GM23338 (cell line): ENCODE data around the gene PKHD1. TPM values are rescaled to one million over a fixed set of nuclear protein-coding genes. Genes with fewer than 3 reads are reported as not detected.

Experiments used
- ATAC-seq: fragments of 200-7000 bp; cut with Tn5 transposase; 3 replicates; pipeline ENCODE4 v1.9.1; 2020
- DNase-seq: peaks from one replicate; pipeline ENCODE4 v3.0.0-alpha.2; 2015; ENCODE audit warnings: low spot score
- H2AFZ ChIP-seq: fragments of 200-600 bp; sonication (generic); 2 replicates; pipeline ENCODE4 v1.8.0; 2016; ENCODE audit warnings: antibody characterized with exemption, mild to moderate bottlenecking, moderate library complexity
- H3F3A ChIP-seq: fragments of 200-600 bp; sonication (generic); replicated peaks from 2 replicates; pipeline ENCODE4 v1.8.0; 2017; ENCODE audit warnings: antibody characterized with exemption, mixed run types, low read depth
- H3K27ac ChIP-seq: fragments of 200-600 bp; sonication (generic); 2 replicates; pipeline ENCODE4 v1.6.1; 2016; ENCODE audit warnings: low read depth
- H3K27me3 ChIP-seq: fragments of 200-600 bp; sonication (generic); 2 replicates; pipeline ENCODE4 v1.8.0; 2016; ENCODE audit warnings: mild to moderate bottlenecking, mixed run types, moderate library complexity; ENCODE audit not compliant: insufficient read depth
- H3K36me3 ChIP-seq: fragments of 200-600 bp; sonication (generic); 2 replicates; pipeline ENCODE4 v1.8.0; 2016; ENCODE audit warnings: mild to moderate bottlenecking; ENCODE audit not compliant: insufficient read depth
- H3K4me1 ChIP-seq: fragments of 200-600 bp; sonication (generic); 2 replicates; pipeline ENCODE4 v1.8.0; 2016; ENCODE audit warnings: mild to moderate bottlenecking, moderate library complexity; ENCODE audit not compliant: insufficient read depth
- H3K4me2 ChIP-seq: fragments of 200-600 bp; sonication (generic); 2 replicates; pipeline ENCODE4 v1.7.1; 2017; ENCODE audit warnings: mixed run types
- H3K4me3 ChIP-seq: fragments of 200-600 bp; sonication (generic); 2 replicates; pipeline ENCODE4 v1.6.1; 2016; ENCODE audit warnings: mixed run types
- H3K79me2 ChIP-seq: fragments of 200-600 bp; sonication (generic); replicated peaks from 2 replicates; pipeline ENCODE4 v1.8.0; 2017; ENCODE audit warnings: mild to moderate bottlenecking; ENCODE audit not compliant: insufficient read depth
- H3K9me2 ChIP-seq: fragments of 200-600 bp; sonication (generic); 2 replicates; pipeline ENCODE4 v1.8.0; 2017; ENCODE audit not compliant: insufficient read depth
- H4K20me1 ChIP-seq: fragments of 200-600 bp; sonication (generic); replicated peaks from 2 replicates; pipeline ENCODE4 v1.8.0; 2017; ENCODE audit warnings: mild to moderate bottlenecking; ENCODE audit not compliant: insufficient read depth
- H3K27ac Mint-ChIP-seq: 2 replicates; pipeline ENCODE4 v1.8.0; 2020; ENCODE audit warnings: inconsistent platforms, mild to moderate bottlenecking, moderate library complexity, mixed read lengths
- H3K27me3 Mint-ChIP-seq: 3 replicates; pipeline ENCODE4 v1.8.0; 2022; ENCODE audit warnings: low read depth, mild to moderate bottlenecking, moderate library complexity, mixed read lengths, inconsistent platforms; ENCODE audit not compliant: insufficient read depth, poor library complexity
- H3K36me3 Mint-ChIP-seq: 3 replicates; pipeline ENCODE4 v1.8.0; 2021; ENCODE audit warnings: low read depth, mild to moderate bottlenecking, inconsistent platforms, moderate library complexity, mixed read lengths
- H3K4me1 Mint-ChIP-seq: 3 replicates; pipeline ENCODE4 v1.8.0; 2020; ENCODE audit warnings: mild to moderate bottlenecking, inconsistent platforms, mixed read lengths
- H3K4me3 Mint-ChIP-seq: 3 replicates; pipeline ENCODE4 v1.8.0; 2021; ENCODE audit warnings: moderate library complexity, mild to moderate bottlenecking, inconsistent platforms, mixed read lengths
- H3K9me3 Mint-ChIP-seq: 3 replicates; pipeline ENCODE4 v1.8.0; 2020; ENCODE audit warnings: moderate library complexity, mild to moderate bottlenecking, inconsistent platforms, mixed read lengths
- CREB1 ChIP-seq: fragments of 250-450 bp; sonication (Bioruptor Pico); IDR thresholded peaks from 2 replicates; pipeline ENCODE4 v1.5.0; 2020; ENCODE audit warnings: low read depth, mild to moderate bottlenecking, moderate library complexity
- ETS1 ChIP-seq: IDR thresholded peaks from 2 replicates; pipeline ENCODE4 v1.6.1; 2016; ENCODE audit warnings: antibody characterized with exemption
- EZH2 ChIP-seq: fragments of 200-600 bp; sonication (generic); IDR thresholded peaks from one replicate; pipeline ENCODE4 v1.8.0; 2017; ENCODE audit warnings: antibody characterized with exemption, mild to moderate bottlenecking, low read depth; ENCODE audit not compliant: unreplicated experiment
- EZH2phosphoT487 ChIP-seq: fragments of 200-600 bp; sonication (generic); IDR thresholded peaks from one replicate; pipeline ENCODE4 v1.8.1; 2018; ENCODE audit warnings: antibody characterized with exemption; ENCODE audit not compliant: unreplicated experiment
- JUNB ChIP-seq: IDR thresholded peaks from one replicate; pipeline ENCODE4 v1.6.1; 2016; ENCODE audit warnings: antibody characterized with exemption; ENCODE audit not compliant: unreplicated experiment
- NANOG ChIP-seq: IDR thresholded peaks from 2 replicates; pipeline ENCODE4 v1.6.1; 2016; ENCODE audit warnings: antibody characterized with exemption, borderline replicate concordance
- POLR2AphosphoS5 ChIP-seq: IDR thresholded peaks from 2 replicates; pipeline ENCODE4 v1.6.1; 2016; ENCODE audit warnings: antibody characterized with exemption, low read depth
- REST ChIP-seq: IDR thresholded peaks from one replicate; pipeline ENCODE4 v1.6.1; 2018; ENCODE audit warnings: antibody characterized with exemption; ENCODE audit not compliant: unreplicated experiment
- STAT1 ChIP-seq: IDR thresholded peaks from one replicate; pipeline ENCODE4 v1.6.1; 2016; ENCODE audit warnings: antibody characterized with exemption; ENCODE audit not compliant: unreplicated experiment
- ZNF114 ChIP-seq: fragments of 250-450 bp; sonication (Bioruptor Pico); IDR thresholded peaks from 2 replicates; pipeline ENCODE4 v1.5.0; 2020; ENCODE audit warnings: mild to moderate bottlenecking, moderate library complexity
- ZNF331 ChIP-seq: fragments of 250-450 bp; sonication (Bioruptor Pico); IDR thresholded peaks from 2 replicates; pipeline ENCODE4 v1.5.0; 2020; ENCODE audit warnings: low read depth, mild to moderate bottlenecking, moderate library complexity
- polyA plus RNA-seq: library from polyadenylated mRNA; unstranded; fragments of >200 nt; fragmentation: Nextera tagmentation; extraction: Ambion mirVana; gene quantifications from 2 replicates; pipeline ENCODE4 v1.2.1, GENCODE V29; 2016
- total RNA-seq: library from RNA; depleted of rRNA; stranded (reverse); fragments of >200 nt; shearing (Covaris generic); gene quantifications from 2 replicates; pipeline ENCODE4 v1.2.3, GENCODE V29; 2014

PKHD1 gene
- total and polyA plus RNA-seq, 2 experiments from 2014 or later: 0.03 to 0.07 TPM

DNA sequence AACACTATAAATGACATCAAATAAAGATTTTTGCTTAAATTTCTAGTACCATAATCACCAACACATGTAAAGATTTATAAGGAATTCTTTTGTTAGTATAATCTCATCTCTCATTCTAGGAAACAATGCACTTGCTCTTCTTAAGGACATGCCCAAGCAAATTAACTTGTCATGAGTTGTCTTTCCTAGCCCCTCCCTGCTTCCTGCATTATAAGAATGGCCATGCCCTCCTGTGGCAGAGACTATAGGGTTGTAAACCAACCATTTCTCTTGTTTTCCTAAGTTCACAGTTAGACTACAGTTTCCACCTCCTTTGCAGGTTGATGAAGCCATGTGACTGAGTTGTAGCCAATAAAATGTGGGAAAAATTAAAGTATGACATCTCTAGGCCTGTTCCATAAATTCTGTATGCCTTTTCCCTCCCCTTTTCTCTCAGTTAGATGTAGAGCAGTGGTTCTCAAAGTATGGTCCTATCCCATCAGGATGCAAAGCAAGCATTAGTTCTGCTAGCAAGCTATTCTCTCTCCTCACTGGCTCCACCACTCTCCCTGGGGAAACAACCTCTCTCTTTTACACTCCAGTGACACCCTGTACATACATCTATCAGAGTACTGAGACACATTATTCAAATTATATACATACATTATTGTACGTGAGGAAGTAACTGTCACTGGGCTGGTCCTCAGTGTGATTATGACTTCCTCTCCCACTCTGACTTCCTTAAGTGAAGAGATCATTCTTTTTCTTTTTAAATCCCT lies 295.0 kb downstream of the PKHD1 start (continued):
- no peak for TF ChIP-seq ETS1
- TF ChIP-seq JUNB: no peak
- TF ChIP-seq EZH2phosphoT487: no peak
- TF ChIP-seq POLR2AphosphoS5: no peak

- Histone ChIP-seq H3F3A (no peaks in the 10 kb centered on the region), H4K20me1 (no peaks in the 10 kb centered on the region), H3K4me2 (no peak overlapping the region), H3K4me1 (no peaks in the 10 kb centered on the region), H3K36me3 (no peaks in the 10 kb centered on the region), H3K27ac (no peak overlapping the region), H3K27me3 (no peaks in the 10 kb centered on the region), H3K4me3 (no peak overlapping the region), H3K79me2 (no peaks in the 10 kb centered on the region), H3K9me2 (no peaks in the 10 kb centered on the region), H2AFZ (no peak overlapping the region)
- Mint-ChIP-seq H3K36me3 (no peaks in the 10 kb centered on the region), H3K4me3 (no peak overlapping the region), H3K4me1 (peaks cover 2% of the 10 kb centered on the region; the same call in 2 of the 3 replicates), H3K27ac (no peak overlapping the region), H3K27me3 (no peaks in the 10 kb centered on the region), H3K9me3 (peaks cover 1% of the 10 kb centered on the region; the same call in 2 of the 3 replicates)
- TF ChIP-seq NANOG (no peak), REST (no peak), EZH2phosphoT487 (no peak), ZNF114 (no peak), POLR2AphosphoS5 (no peak)
- DNase-seq: no peak
- ATAC-seq: no peak
Measured at GRCh38 chr6:51790946-51791345, 296.5 kb downstream of the PKHD1 start.

- Mint-ChIP-seq H3K27ac (no peak overlapping the region), H3K4me3 (no peak overlapping the region), H3K27me3 (no peaks in the 10 kb centered on the region), H3K4me1 (peaks cover 2% of the 10 kb centered on the region; the same call in 2 of the 3 replicates), H3K36me3 (no peaks in the 10 kb centered on the region), H3K9me3 (no peaks in the 10 kb centered on the region)
- H2AFZ ChIP-seq: no peak overlapping the region
- no peak overlapping the region for H3K4me3 ChIP-seq
- no peaks in the 10 kb centered on the region for H3K4me1 ChIP-seq
- H3K4me2 ChIP-seq: no peak overlapping the region
- no peaks in the 10 kb centered on the region for H4K20me1 ChIP-seq
- H3K27me3 ChIP-seq: no peaks in the 10 kb centered on the region
- H3K79me2 ChIP-seq: no peaks in the 10 kb centered on the region
- no peaks in the 10 kb centered on the region for H3F3A ChIP-seq
- no peaks in the 10 kb centered on the region for H3K9me2 ChIP-seq
- no peaks in the 10 kb centered on the region for H3K36me3 ChIP-seq
- H3K27ac ChIP-seq: no peak overlapping the region
- ATAC-seq (no peak), DNase-seq (no peak)
- TF ChIP-seq REST: no peak
- TF ChIP-seq STAT1: no peak
- TF ChIP-seq ZNF331: no peak
- no peak for TF ChIP-seq ZNF114
- no peak for TF ChIP-seq POLR2AphosphoS5
- no peak for TF ChIP-seq CREB1 (CRISPR knock-in tag)
- no peak for TF ChIP-seq EZH2
- TF ChIP-seq EZH2phosphoT487: no peak
- TF ChIP-seq JUNB: no peak
Measured at GRCh38 chr6:51788121-51788520, 299.3 kb downstream of the PKHD1 start.
